H9 (cell line): Measurements from ENCODE around the gene KRR1. TPM values are rescaled to one million over a fixed set of nuclear protein-coding genes. Genes with fewer than 3 reads are reported as not detected.
"Not testable (repeated sequence)": the region's sequence is repeated elsewhere in the genome, so short reads cannot be mapped to it uniquely, and the experiment has no call there.

ENCODE experiments used
- DNase-seq: peaks from one replicate; pipeline ENCODE4 v3.0.0-alpha.2; 2017
- H2AFZ ChIP-seq: one replicate; pipeline ENCODE4 v1.6.1; 2013; ENCODE audit warnings: mild to moderate bottlenecking, low read length, control low read depth, moderate library complexity
- H2AK5ac ChIP-seq: 2 replicates; pipeline ENCODE4 v1.6.1; 2013; ENCODE audit warnings: low read length, control low read depth, mixed read lengths; ENCODE audit not compliant: insufficient read length
- H2BK120ac ChIP-seq: one replicate; pipeline ENCODE4 v1.6.1; 2013; ENCODE audit warnings: low read depth, mild to moderate bottlenecking, low read length, control low read depth, inconsistent platforms; ENCODE audit not compliant: poor library complexity, severe bottlenecking
- H2BK12ac ChIP-seq: 2 replicates; pipeline ENCODE4 v1.6.1; 2013; ENCODE audit warnings: low read length, control low read depth, mixed read lengths, low read depth; ENCODE audit not compliant: insufficient read length
- H2BK15ac ChIP-seq: 2 replicates; pipeline ENCODE4 v1.6.1; 2013; ENCODE audit warnings: low read depth, low read length, control low read depth
- H2BK20ac ChIP-seq: one replicate; pipeline ENCODE4 v1.6.1; 2013; ENCODE audit warnings: low read depth, mild to moderate bottlenecking, low read length, control low read depth, inconsistent platforms; ENCODE audit not compliant: poor library complexity, severe bottlenecking
- H2BK5ac ChIP-seq: 2 replicates; pipeline ENCODE4 v1.6.1; 2013; ENCODE audit warnings: low read length, control low read depth, mixed read lengths; ENCODE audit not compliant: insufficient read length
- H3K14ac ChIP-seq: 2 replicates; pipeline ENCODE4 v1.6.1; 2013; ENCODE audit warnings: low read length, control low read depth; ENCODE audit not compliant: insufficient read depth
- H3K18ac ChIP-seq: 2 replicates; pipeline ENCODE4 v1.6.1; 2013; ENCODE audit warnings: low read depth, mild to moderate bottlenecking, mixed read lengths, low read length, control low read depth; ENCODE audit not compliant: insufficient read length
- H3K23ac ChIP-seq: 2 replicates; pipeline ENCODE4 v1.6.1; 2013; ENCODE audit warnings: low read length, control low read depth, mixed read lengths, low read depth; ENCODE audit not compliant: insufficient read length
- H3K23me2 ChIP-seq: 2 replicates; pipeline ENCODE4 v1.6.1; 2013; ENCODE audit warnings: low read depth, mild to moderate bottlenecking, mixed read lengths, low read length, control low read depth; ENCODE audit not compliant: insufficient read length, poor library complexity, severe bottlenecking
- H3K27ac ChIP-seq: 2 replicates; pipeline ENCODE4 v1.5.1; 2013; ENCODE audit warnings: low read length, control low read depth, mixed read lengths, low read depth; ENCODE audit not compliant: insufficient read length
- H3K27me3 ChIP-seq: 2 replicates; pipeline ENCODE4 v1.6.1; 2013; ENCODE audit warnings: low read length, control low read depth, inconsistent platforms; ENCODE audit not compliant: insufficient read depth
- H3K4ac ChIP-seq: 2 replicates; pipeline ENCODE4 v1.6.1; 2013; ENCODE audit warnings: low read depth, mild to moderate bottlenecking, control low read depth, inconsistent platforms, low read length, moderate library complexity
- H3K4me1 ChIP-seq: 2 replicates; pipeline ENCODE4 v1.6.1; 2013; ENCODE audit warnings: low read length, control low read depth, inconsistent platforms; ENCODE audit not compliant: insufficient read depth
- H3K4me2 ChIP-seq: 2 replicates; pipeline ENCODE4 v1.6.1; 2013; ENCODE audit warnings: low read length, control low read depth, mixed read lengths; ENCODE audit not compliant: insufficient read length, insufficient read depth
- H3K56ac ChIP-seq: 2 replicates; pipeline ENCODE4 v1.6.1; 2013; ENCODE audit warnings: low read depth, mild to moderate bottlenecking, mixed read lengths, low read length, control low read depth; ENCODE audit not compliant: insufficient read length
- H3K79me1 ChIP-seq: 2 replicates; pipeline ENCODE4 v1.6.1; 2013; ENCODE audit warnings: low read depth, mild to moderate bottlenecking, moderate library complexity, low read length, control low read depth, inconsistent platforms; ENCODE audit not compliant: insufficient read depth, poor library complexity, severe bottlenecking
- H3K79me2 ChIP-seq: 2 replicates; pipeline ENCODE4 v1.6.1; 2013; ENCODE audit warnings: low read length, control low read depth, inconsistent platforms; ENCODE audit not compliant: insufficient read depth
- H3K9ac ChIP-seq: 2 replicates; pipeline ENCODE4 v1.6.1; 2013; ENCODE audit warnings: low read length, control low read depth, mixed read lengths; ENCODE audit not compliant: insufficient read length; ENCODE audit errors: extremely low read depth
- H3K9me3 ChIP-seq: one replicate; pipeline ENCODE4 v1.6.1; 2013; ENCODE audit warnings: low read depth, low read length, inconsistent platforms; ENCODE audit not compliant: control insufficient read depth
- H3T11ph ChIP-seq: one replicate; pipeline ENCODE4 v1.6.1; 2013; ENCODE audit warnings: mild to moderate bottlenecking, low read length, control low read depth, inconsistent platforms
- H4K20me1 ChIP-seq: one replicate; pipeline ENCODE4 v1.6.1; 2013; ENCODE audit not compliant: control insufficient read depth, insufficient read length, insufficient read depth
- H4K5ac ChIP-seq: 2 replicates; pipeline ENCODE4 v1.6.1; 2013; ENCODE audit warnings: low read depth, mild to moderate bottlenecking, mixed read lengths, low read length, control low read depth; ENCODE audit not compliant: insufficient read length
- H4K8ac ChIP-seq: replicated peaks from 2 replicates; pipeline ENCODE4 v1.6.1; 2013; ENCODE audit warnings: low read length, control low read depth, mixed read lengths, low read depth; ENCODE audit not compliant: insufficient read length
- H4K91ac ChIP-seq: 2 replicates; pipeline ENCODE4 v1.6.1; 2013; ENCODE audit warnings: low read depth, mild to moderate bottlenecking, moderate library complexity, mixed read lengths, low read length, control low read depth; ENCODE audit not compliant: insufficient read length
- H3K27ac Mint-ChIP-seq, 3 experiments: 2 replicates in 2 of 3; 3 replicates in 1 of 3; pipeline ENCODE4 v1.8.0; 2020 to 2021; ENCODE audit warnings: mixed read lengths in 3 of 3, mild to moderate bottlenecking in 1 of 3, moderate library complexity in 1 of 3
- H3K27me3 Mint-ChIP-seq: 2 replicates; pipeline ENCODE4 v1.8.0; 2021; ENCODE audit warnings: low read depth, mild to moderate bottlenecking, moderate library complexity, mixed read lengths
- H3K36me3 Mint-ChIP-seq, 3 experiments: 2 replicates in 2 of 3; 3 replicates in 1 of 3; pipeline ENCODE4 v1.8.0; 2020 to 2021; ENCODE audit warnings: low read depth in 3 of 3, mixed read lengths in 3 of 3; ENCODE audit not compliant: insufficient read depth in 1 of 3
- H3K4me1 Mint-ChIP-seq, 2 experiments: 2 replicates each; pipeline ENCODE4 v1.8.0; 2020; ENCODE audit warnings: mixed read lengths in 2 of 2
- H3K4me3 Mint-ChIP-seq, 2 experiments: 2 replicates in 1 of 2; 3 replicates in 1 of 2; pipeline ENCODE4 v1.8.0; 2020 to 2021; ENCODE audit warnings: mild to moderate bottlenecking in 2 of 2, mixed read lengths in 2 of 2, moderate library complexity in 1 of 2
- H3K9me3 Mint-ChIP-seq, 2 experiments: 2 replicates in 1 of 2; 3 replicates in 1 of 2; pipeline ENCODE4 v1.8.0; 2020; ENCODE audit warnings: mild to moderate bottlenecking in 2 of 2, mixed read lengths in 2 of 2, moderate library complexity in 1 of 2
- CTCF ChIP-seq: fragments of 200-600 bp; sonication (generic); conservative IDR thresholded peaks from 3 replicates; pipeline ENCODE4 v1.8.0; 2021; ENCODE audit warnings: antibody characterized with exemption, mild to moderate bottlenecking
- WGBS: extraction: QIAGEN DNeasy Blood & Tissue Kit; methylation state at CpG from one replicate; pipeline ENCODE4 v1.1.7; 2013; ENCODE audit warnings: missing lambda C conversion rate, low lambda C conversion rate, mixed read lengths; ENCODE audit not compliant: insufficient read length; ENCODE audit errors: extremely low coverage; 5-methylcytosine and 5-hydroxymethylcytosine counted together
- total RNA-seq: library from RNA; stranded (reverse); gene quantifications from 2 replicates; pipeline ENCODE4 v1.2.1, GENCODE V29; 2021

KRR1 gene
- total RNA-seq, 1 experiment from 2014 or later, result 88.9 TPM

- H3K27ac ChIP-seq, result no peak overlapping the region
- no peak for TF ChIP-seq CTCF
- no peak overlapping the region for H3K56ac ChIP-seq
- no peak overlapping the region for H3T11ph ChIP-seq
- Mint-ChIP-seq H3K27ac (no peak overlapping the region), H3K4me1 (0 out of 4 replicates have a peak, but pooled peaks cover 0 to 4% of the 10 kb centered on the region in 2 experiments), H3K9me3 (peaks cover 25 to 29% of the 10 kb centered on the region in 2 experiments), H3K36me3 (peaks cover 14 to 33% (median 19%) of the 10 kb centered on the region in 3 experiments), H3K27me3 (no peaks in the 10 kb centered on the region), H3K4me3 (no peak overlapping the region)
- no peak for DNase-seq
- no peak overlapping the region for H3K23ac ChIP-seq
- no peak overlapping the region for H2BK5ac ChIP-seq
- H3K79me1 ChIP-seq, result no peaks in the 10 kb centered on the region
- H3K9ac ChIP-seq, result no peak overlapping the region
- H2BK20ac ChIP-seq, result no peak overlapping the region
- H3K79me2 ChIP-seq, result no peaks in the 10 kb centered on the region
- H2BK15ac ChIP-seq, result no peak overlapping the region
- no peaks in the 10 kb centered on the region for H3K27me3 ChIP-seq
- no peak overlapping the region for H3K4me2 ChIP-seq
- H3K4me1 ChIP-seq, result no peaks in the 10 kb centered on the region
- no peak overlapping the region for H3K4ac ChIP-seq
- no peak overlapping the region for H2AK5ac ChIP-seq
- H4K91ac ChIP-seq, result no peak overlapping the region
- no peak overlapping the region for H3K18ac ChIP-seq
- no peak overlapping the region for H2BK12ac ChIP-seq
- WGBS, result no CpG with 5 or more reads among the region's 3 CpGs
- no peaks in the 10 kb centered on the region for H3K23me2 ChIP-seq
- H4K20me1 ChIP-seq, result no peaks in the 10 kb centered on the region
- no peak overlapping the region for H2AFZ ChIP-seq
- no peak overlapping the region for H4K5ac ChIP-seq
- H2BK120ac ChIP-seq, result no peak overlapping the region
- no peak overlapping the region for H4K8ac ChIP-seq
- no peak overlapping the region for H3K14ac ChIP-seq
- no peaks in the 10 kb centered on the region for H3K9me3 ChIP-seq
Measured at GRCh38 chr12:75459755-75460154, 51.7 kb downstream of the KRR1 start.

GRCh38 chr12:75457866-75458265 is 53.5 kb downstream of the KRR1 start:
- H3K27ac Mint-ChIP-seq, DNase-seq, H3K27me3 ChIP-seq, H2AK5ac ChIP-seq, H3K18ac ChIP-seq, H3K4ac ChIP-seq, H3K79me1 ChIP-seq, H3K4me3 Mint-ChIP-seq, H4K8ac ChIP-seq, H3K4me2 ChIP-seq, H2BK15ac ChIP-seq, H3T11ph ChIP-seq, H3K9me3 ChIP-seq, H3K79me2 ChIP-seq, H3K9ac ChIP-seq, H3K23me2 ChIP-seq, H4K5ac ChIP-seq, H2AFZ ChIP-seq, H4K20me1 ChIP-seq, H3K23ac ChIP-seq, H2BK5ac ChIP-seq, H2BK12ac ChIP-seq, H4K91ac ChIP-seq, H3K14ac ChIP-seq, H3K27me3 Mint-ChIP-seq, H3K27ac ChIP-seq, H3K4me1 ChIP-seq, H3K4me1 Mint-ChIP-seq, H3K56ac ChIP-seq, H2BK20ac ChIP-seq, H2BK120ac ChIP-seq: not testable (repeated sequence)
- WGBS, result no CpG with 5 or more reads among the region's 9 CpGs
- Mint-ChIP-seq H3K9me3 (peaks cover 22 to 29% of the 10 kb centered on the region in 2 experiments), H3K36me3 (peaks cover 14 to 33% (median 17%) of the 10 kb centered on the region in 3 experiments)
